HL-60 (cell line): ENCODE data around the gene ACOXL.

ENCODE experiments used
- DNase-seq, 2 experiments: peaks; one replicate each; pipeline ENCODE4 v3.0.0-alpha.2; 2010 to 2020; ENCODE audit warnings: low read depth in 1 of 2, low spot score in 1 of 2
- H3K27ac ChIP-seq: fragments of 250-450 bp; sonication (Bioruptor Pico); replicated peaks from 2 replicates; pipeline ENCODE4 v1.5.1; 2020; ENCODE audit warnings: mild to moderate bottlenecking, moderate library complexity
- H3K27me3 ChIP-seq: fragments of 250-450 bp; sonication (Bioruptor Pico); 2 replicates; pipeline ENCODE4 v1.5.1; 2021; ENCODE audit warnings: mild to moderate bottlenecking, moderate library complexity; ENCODE audit not compliant: insufficient read depth, poor library complexity, severe bottlenecking
- H3K4me3 ChIP-seq: replicated peaks from 2 replicates; pipeline ENCODE4 v1.5.1; 2011; ENCODE audit warnings: mild to moderate bottlenecking, control low read depth, low read length; ENCODE audit not compliant: insufficient read depth
- CTCF ChIP-seq: IDR thresholded peaks from one replicate; pipeline ENCODE4 v1.5.1; 2011; ENCODE audit warnings: low read length, control low read depth, inconsistent platforms; ENCODE audit not compliant: insufficient read depth
- GABPA ChIP-seq: IDR thresholded peaks from 2 replicates; pipeline ENCODE4 v1.6.1; 2012; ENCODE audit warnings: low read depth
- POLR2AphosphoS5 ChIP-seq: IDR thresholded peaks from 2 replicates; pipeline ENCODE4 v1.6.1; 2012; ENCODE audit warnings: low read depth
- REST ChIP-seq: IDR thresholded peaks from 2 replicates; pipeline ENCODE4 v1.6.1; 2012; ENCODE audit warnings: low read depth; ENCODE audit not compliant: insufficient replicate concordance
- SPI1 ChIP-seq: IDR thresholded peaks from 2 replicates; pipeline ENCODE4 v1.6.1; 2012; ENCODE audit warnings: low read depth, mild to moderate bottlenecking, borderline replicate concordance

Gene ACOXL

GRCh38 chr2:110744429-110744828, 12.1 kb downstream of the ACOXL start:
- no peak overlapping the region for H3K4me3 ChIP-seq
- H3K27ac ChIP-seq: no peak overlapping the region
- DNase-seq: no peak
- TF ChIP-seq CTCF (no peak), GABPA (no peak), POLR2AphosphoS5 (no peak), REST (no peak), SPI1 (no peak)
- H3K27me3 ChIP-seq: peaks cover 6% of the 10 kb centered on the region

- Histone ChIP-seq H3K27ac (no peak overlapping the region), H3K27me3 (peaks cover 11% of the 10 kb centered on the region), H3K4me3 (no peak overlapping the region)
- no peak for DNase-seq
- no peak for TF ChIP-seq REST
- no peak for TF ChIP-seq SPI1
These were observed 12.7 kb downstream of the ACOXL start for GRCh38 chr2:110745048-110745447.

GRCh38 chr2:110746586-110747521, 14.5 kb downstream of the ACOXL start:
- Histone ChIP-seq H3K27me3 (peaks cover 13% of the 10 kb centered on the region), H3K4me3 (no peak overlapping the region), H3K27ac (no peak overlapping the region)
- TF ChIP-seq SPI1 (no peak), POLR2AphosphoS5 (no peak), GABPA (no peak), REST (no peak), CTCF (no peak)
- no peak for DNase-seq
